Measurements from ENCODE around the gene CXCL1. TPM values are rescaled to one million over a fixed set of nuclear protein-coding genes. Genes with fewer than 3 reads are reported as not detected.

The CXCL1 gene
- total and polyA plus RNA-seq, 2 donors (not counting 3 experiments of a cell fraction or from before 2014, with no cell fraction given) = 20.0 to 26.7 TPM

DNA sequence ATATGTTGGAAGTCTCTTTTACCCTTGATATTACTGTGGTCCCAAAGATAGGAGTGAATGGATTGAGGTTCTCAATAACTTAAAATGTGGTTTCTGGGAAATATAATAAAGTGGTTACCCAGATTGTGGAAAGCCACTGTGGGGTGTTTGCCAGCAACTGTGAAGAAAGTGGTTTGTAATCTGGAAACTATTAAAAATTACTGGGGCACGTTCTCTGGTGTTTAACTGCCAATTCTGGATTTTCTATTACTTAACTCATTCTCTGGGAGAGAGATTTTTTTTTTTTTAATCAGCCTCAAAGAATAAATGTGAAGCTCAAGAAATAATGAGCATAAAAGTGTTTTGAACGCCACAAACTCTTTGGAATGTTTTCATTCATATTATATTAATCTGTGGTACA, 37.6 kb upstream of the CXCL1 start:
- ChIA-PET POLR2A (no interaction called here), CTCF (interaction anchor here (1.2 kb wide), 1 partner anchor 33 kb away, joined by 4 read pairs; no protein-coding TSS in a partner anchor)
- FAIRE-seq = no peak
- Histone ChIP-seq H2AFZ (ENCODE audit: low read depth, low read length) (no peak overlapping the region), H3K4me2 (ENCODE audit: insufficient read depth, low read length) (no peak overlapping the region), H3K9ac (replicated peaks; ENCODE audit: extremely low read depth, insufficient read depth, low read length) (no peak overlapping the region), H4K20me1 (replicated peaks; ENCODE audit: control insufficient read depth, extremely low read depth, insufficient read depth, low read length) (no peaks in the 10 kb centered on the region), H3K79me2 (ENCODE audit: control insufficient read depth, insufficient read depth, low read length) (no peaks in the 10 kb centered on the region), H3K4me3 (replicated peaks in 1 of 3; ENCODE audit: insufficient read depth in 1 of 3, low read depth in 1 of 3, low read length in 3 of 3) (no peak overlapping the region), H3K4me1 (ENCODE audit: control insufficient read depth, extremely low read depth, insufficient read depth, low read length) (no peaks in the 10 kb centered on the region), H3K9me3 (replicated peaks; ENCODE audit: control insufficient read depth, insufficient read depth, low read length) (no peaks in the 10 kb centered on the region), H3K36me3 (ENCODE audit: control insufficient read depth in 2 of 2, extremely low read depth in 1 of 2, insufficient read depth in 2 of 2, low read length in 2 of 2) (no peaks in the 10 kb centered on the region), H3K27ac (ENCODE audit: insufficient read depth, low read depth, low read length) (no peak overlapping the region), H3K27me3 (ENCODE audit: control insufficient read depth in 2 of 2, insufficient read depth in 2 of 2, low read length in 2 of 2) (no peaks in the 10 kb centered on the region), H3K9me1 (replicated peaks; ENCODE audit: control insufficient read depth, extremely low read depth, insufficient read depth, low read length) (no peaks in the 10 kb centered on the region)
- intact Hi-C loops (cut with micrococcal nuclease) (no loop called here), dilution Hi-C loops (cut with MboI; ENCODE audit: extremely low pct_ligation_motif_present, low sequenced_read_pairs) (no loop called here)
- no TSS peak for BruUV-seq (replicated peaks)
- DNase-seq (ENCODE audit: low read depth, low spot score) = no peak
- TF ChIP-seq JUN (IDR thresholded peaks at IDR 0.05; ENCODE audit: borderline replicate concordance, insufficient read depth, insufficient read length, low read depth) (no peak), POLR2A (IDR thresholded peaks at IDR 0.05; ENCODE audit: low read depth, low read length) (no peak), MYC (IDR thresholded peaks at IDR 0.05; ENCODE audit: low read depth, low read length) (no peak), POLR2AphosphoS5 (IDR thresholded peaks at IDR 0.05; ENCODE audit: insufficient read depth, low read depth, low read length) (no peak), EZH2 (IDR thresholded peaks at IDR 0.05; ENCODE audit: borderline replicate concordance, low read depth, low read length, severe bottlenecking) (no peak), FOS (IDR thresholded peaks at IDR 0.05; ENCODE audit: borderline replicate concordance, insufficient read depth, low read length) (no peak), GATA2 (IDR thresholded peaks at IDR 0.05; ENCODE audit: insufficient read depth, insufficient read length, low read depth, low read length) (no peak)
- TF ChIP-seq, protein P1, sequence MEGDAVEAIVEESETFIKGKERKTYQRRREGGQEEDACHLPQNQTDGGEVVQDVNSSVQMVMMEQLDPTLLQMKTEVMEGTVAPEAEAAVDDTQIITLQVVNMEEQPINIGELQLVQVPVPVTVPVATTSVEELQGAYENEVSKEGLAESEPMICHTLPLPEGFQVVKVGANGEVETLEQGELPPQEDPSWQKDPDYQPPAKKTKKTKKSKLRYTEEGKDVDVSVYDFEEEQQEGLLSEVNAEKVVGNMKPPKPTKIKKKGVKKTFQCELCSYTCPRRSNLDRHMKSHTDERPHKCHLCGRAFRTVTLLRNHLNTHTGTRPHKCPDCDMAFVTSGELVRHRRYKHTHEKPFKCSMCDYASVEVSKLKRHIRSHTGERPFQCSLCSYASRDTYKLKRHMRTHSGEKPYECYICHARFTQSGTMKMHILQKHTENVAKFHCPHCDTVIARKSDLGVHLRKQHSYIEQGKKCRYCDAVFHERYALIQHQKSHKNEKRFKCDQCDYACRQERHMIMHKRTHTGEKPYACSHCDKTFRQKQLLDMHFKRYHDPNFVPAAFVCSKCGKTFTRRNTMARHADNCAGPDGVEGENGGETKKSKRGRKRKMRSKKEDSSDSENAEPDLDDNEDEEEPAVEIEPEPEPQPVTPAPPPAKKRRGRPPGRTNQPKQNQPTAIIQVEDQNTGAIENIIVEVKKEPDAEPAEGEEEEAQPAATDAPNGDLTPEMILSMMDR (IDR thresholded peaks at IDR 0.05; ENCODE audit: extremely low read depth in 1 of 2, insufficient read depth in 1 of 2, low read depth in 1 of 2, low read length in 2 of 2) = no peak
- TF ChIP-seq, protein P2, sequence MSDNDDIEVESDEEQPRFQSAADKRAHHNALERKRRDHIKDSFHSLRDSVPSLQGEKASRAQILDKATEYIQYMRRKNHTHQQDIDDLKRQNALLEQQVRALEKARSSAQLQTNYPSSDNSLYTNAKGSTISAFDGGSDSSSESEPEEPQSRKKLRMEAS (IDR thresholded peaks at IDR 0.05; ENCODE audit: insufficient read depth, insufficient read length) = no peak
